Hematopoietic multipotent progenitor cell treated with erythropoietin and hydrocortisone succinate and interleukin-3 and kit ligand, for 6 days (in vitro differentiated cells): Measurements from ENCODE around the gene ZP4.

ENCODE experiments used
- DNase-seq: peaks from one replicate; pipeline ENCODE4 v3.0.0-alpha.2; 2015

ZP4 gene

GRCh38 chr1:237890822-237891221 lies at the start of gene ZP4:
Gene ZP4 (minus strand): TSS chr1:237890922. CDS start chr1:237890635, 287 bp downstream.
- no peak for DNase-seq

GRCh38 chr1:237938553-237938952 lies 47.8 kb upstream of the ZP4 start:
- peak; percentile 5 for DNase-seq

- DNase-seq, result no peak
Observed at GRCh38 chr1:237938068-237938467, 47.3 kb upstream of the ZP4 start.

- no peak for DNase-seq
Observed at GRCh38 chr1:237932816-237933215, 42.1 kb upstream of the ZP4 start.

GRCh38 chr1:237931581-237931980 lies 40.9 kb upstream of the ZP4 start:
- peak; percentile 65 for DNase-seq

GRCh38 chr1:237927198-237927597 lies 36.5 kb upstream of the ZP4 start:
- DNase-seq, result no peak

- DNase-seq, result no peak
Observed at GRCh38 chr1:237921306-237921705, 30.6 kb upstream of the ZP4 start.

GRCh38 chr1:237913345-237913744 lies 22.6 kb upstream of the ZP4 start:
- DNase-seq, result no peak

GRCh38 chr1:237911911-237912310 lies 21.2 kb upstream of the ZP4 start:
- DNase-seq, result no peak

- DNase-seq, result no peak
Observed at GRCh38 chr1:237910834-237911233, 20.1 kb upstream of the ZP4 start.

GRCh38 chr1:237903961-237904360 lies 13.2 kb upstream of the ZP4 start:
- DNase-seq, result no peak

GRCh38 chr1:237902960-237903743 lies 12.4 kb upstream of the ZP4 start:
- no peak for DNase-seq

- DNase-seq, result peak; percentile 56
Observed at GRCh38 chr1:237901299-237901934, 10.7 kb upstream of the ZP4 start.

- DNase-seq, result no peak
Observed at GRCh38 chr1:237895630-237896029, 4.9 kb upstream of the ZP4 start.

- DNase-seq, result no peak
Observed at GRCh38 chr1:237894131-237894530, 3.4 kb upstream of the ZP4 start.

GRCh38 chr1:237891979-237892378 lies 1.3 kb upstream of the ZP4 start:
- DNase-seq, result no peak

- no peak for DNase-seq
Observed at GRCh38 chr1:237891266-237891665, 544 bp upstream of the ZP4 start.

GRCh38 chr1:237890416-237890815 lies 306 bp downstream of the ZP4 start:
- DNase-seq, result no peak

GRCh38 chr1:237888143-237888542 lies 2.6 kb downstream of the ZP4 start:
- DNase-seq, result no peak

GRCh38 chr1:237887542-237887941 lies 3.2 kb downstream of the ZP4 start:
- DNase-seq, result no peak

- no peak for DNase-seq
Observed at GRCh38 chr1:237884237-237884636, 6.5 kb downstream of the ZP4 start.

- DNase-seq, result no peak
Observed at GRCh38 chr1:237879195-237879594, 11.5 kb downstream of the ZP4 start.

GRCh38 chr1:237878406-237878805 lies 12.3 kb downstream of the ZP4 start:
- DNase-seq, result no peak

GRCh38 chr1:237877631-237878030 lies 13.1 kb downstream of the ZP4 start:
- DNase-seq, result no peak

GRCh38 chr1:237875291-237875690 lies 15.4 kb downstream of the ZP4 start:
- no peak for DNase-seq
